Brain microvascular endothelial cell (primary cell): ENCODE results near the gene LIPC.

ENCODE experiments used
- DNase-seq: peaks from one replicate; pipeline ENCODE4 v3.0.0-alpha.2; 2020
- H3K27ac ChIP-seq: fragments of 250-450 bp; sonication (Bioruptor Pico); 2 replicates; pipeline ENCODE4 v1.5.1; 2020; ENCODE audit warnings: mild to moderate bottlenecking, moderate library complexity
- H3K27me3 ChIP-seq: fragments of 250-450 bp; sonication (Bioruptor Pico); replicated peaks from 2 replicates; pipeline ENCODE4 v1.5.1; 2020; ENCODE audit warnings: mild to moderate bottlenecking
- H3K36me3 ChIP-seq: fragments of 250-450 bp; sonication (Bioruptor Pico); replicated peaks from 2 replicates; pipeline ENCODE4 v1.5.1; 2020; ENCODE audit warnings: mild to moderate bottlenecking
- H3K4me3 ChIP-seq: 2 replicates; pipeline ENCODE4 v1.5.1; 2011; ENCODE audit warnings: low read depth, mild to moderate bottlenecking, control low read depth, low read length, moderate library complexity
- CTCF ChIP-seq: IDR thresholded peaks from 2 replicates; pipeline ENCODE4 v1.5.1; 2011; ENCODE audit warnings: low read depth, mild to moderate bottlenecking, moderate library complexity, low read length, control low read depth, inconsistent platforms; ENCODE audit errors: missing control alignments
- in situ Hi-C: cut with HindIII; loops from 2 replicates; pipeline ENCODE4 v1.10.0; 2017; ENCODE audit warnings: low sequenced_read_pairs, low pct_ligation_motif_present

Gene LIPC

DNA sequence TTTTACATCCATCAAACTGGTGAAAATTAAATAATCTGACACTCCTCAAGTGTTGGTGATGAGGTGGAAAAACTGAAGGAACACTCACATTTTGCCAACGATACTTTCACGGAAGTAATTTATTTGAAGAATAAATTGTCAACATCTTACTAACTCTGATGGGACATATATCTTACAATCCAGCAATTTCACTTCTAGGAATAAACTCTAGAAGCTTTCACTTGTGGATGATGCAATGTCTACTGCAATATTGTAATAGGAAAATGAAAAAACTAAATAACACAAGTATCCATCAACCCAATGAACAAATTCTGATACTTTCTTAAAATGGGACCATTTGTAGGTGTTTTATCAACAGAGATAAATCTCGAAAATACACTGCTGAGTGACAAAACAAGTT, 16.2 kb upstream of the LIPC start:
- no peak overlapping the region for H3K4me3 ChIP-seq
- no peak for DNase-seq
- no peak for TF ChIP-seq CTCF
- in situ Hi-C loops, result no loop called here
- H3K27me3 ChIP-seq, result no peaks in the 10 kb centered on the region
- H3K36me3 ChIP-seq, result no peaks in the 10 kb centered on the region
- no peak overlapping the region for H3K27ac ChIP-seq

GRCh38 chr15:58416963-58417362, 14.8 kb upstream of the LIPC start:
- no peak for DNase-seq
- TF ChIP-seq CTCF, result no peak
- Histone ChIP-seq H3K27ac (no peak overlapping the region), H3K4me3 (no peak overlapping the region), H3K36me3 (no peaks in the 10 kb centered on the region), H3K27me3 (no peaks in the 10 kb centered on the region)
- in situ Hi-C loops, result no loop called here

DNA sequence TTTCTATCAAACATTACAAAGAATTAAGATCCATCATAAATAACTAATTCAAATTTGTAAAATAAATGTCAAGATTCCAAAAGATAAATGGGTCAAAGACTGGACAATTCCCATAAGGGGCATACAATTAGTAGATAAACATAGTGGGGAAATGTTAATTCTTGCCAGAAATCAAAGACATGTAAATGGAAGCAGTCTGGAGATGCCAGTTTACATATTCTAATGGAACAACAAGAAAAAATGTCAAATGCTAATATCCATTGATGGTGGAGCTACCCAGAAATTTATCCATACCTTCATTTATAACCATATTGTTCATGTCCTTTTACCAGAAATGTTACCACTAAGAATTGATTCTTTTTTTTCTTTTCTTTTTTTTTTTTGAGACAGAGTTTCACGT, 13.7 kb upstream of the LIPC start:
- H3K27ac ChIP-seq, result no peak overlapping the region
- no peak for DNase-seq
- TF ChIP-seq CTCF, result no peak
- no peaks in the 10 kb centered on the region for H3K27me3 ChIP-seq
- in situ Hi-C loops, result no loop called here
- no peak overlapping the region for H3K4me3 ChIP-seq
- no peaks in the 10 kb centered on the region for H3K36me3 ChIP-seq

GRCh38 chr15:58419803-58420524, 11.8 kb upstream of the LIPC start:
- Histone ChIP-seq H3K27me3 (no peaks in the 10 kb centered on the region), H3K36me3 (no peaks in the 10 kb centered on the region), H3K27ac (no peak overlapping the region), H3K4me3 (no peak overlapping the region)
- no peak for DNase-seq
- no peak for TF ChIP-seq CTCF
- in situ Hi-C loops, result no loop called here

DNA sequence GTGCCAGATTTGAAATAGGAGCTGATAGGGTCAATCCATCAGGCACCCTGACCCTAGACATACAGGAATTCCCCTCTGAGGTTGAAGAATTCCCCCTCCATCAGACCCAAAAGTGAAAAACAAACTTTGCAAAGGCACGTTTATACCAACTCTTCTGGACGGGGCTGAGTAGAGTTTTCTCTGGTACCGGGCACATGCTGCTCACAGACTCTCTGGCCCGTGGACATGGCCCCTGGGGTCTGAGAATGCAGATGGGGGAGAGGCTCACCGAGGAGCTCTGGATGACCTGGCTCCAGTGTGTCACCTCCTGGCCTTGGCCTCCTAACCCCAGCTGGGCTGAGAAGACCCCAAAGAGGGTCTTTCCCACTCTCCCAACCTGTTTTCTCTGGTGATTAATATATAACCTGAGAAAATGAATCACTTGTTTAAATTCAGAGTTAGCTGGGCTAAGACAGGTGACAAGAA, 11.2 kb upstream of the LIPC start:
- in situ Hi-C loops, result no loop called here
- Histone ChIP-seq H3K27me3 (no peaks in the 10 kb centered on the region), H3K36me3 (no peaks in the 10 kb centered on the region), H3K4me3 (no peak overlapping the region), H3K27ac (no peak overlapping the region)
- no peak for DNase-seq
- TF ChIP-seq CTCF, result no peak

GRCh38 chr15:58423205-58423604, 8.6 kb upstream of the LIPC start:
- H3K27ac ChIP-seq, result no peak overlapping the region
- no peak overlapping the region for H3K4me3 ChIP-seq
- H3K27me3 ChIP-seq, result no peaks in the 10 kb centered on the region
- in situ Hi-C loops, result no loop called here
- no peaks in the 10 kb centered on the region for H3K36me3 ChIP-seq
- no peak for TF ChIP-seq CTCF
- no peak for DNase-seq
